Measurements from ENCODE around the gene CXCL5. TPM values are rescaled to one million over a fixed set of nuclear protein-coding genes. Genes with fewer than 3 reads are reported as not detected.
"Not testable (repeated sequence)": the region's sequence is repeated elsewhere in the genome, so short reads cannot be mapped to it uniquely, and the experiment has no call there.

The CXCL5 gene
- total RNA-seq, 2 experiments from 2014 or later = not detected

DNA sequence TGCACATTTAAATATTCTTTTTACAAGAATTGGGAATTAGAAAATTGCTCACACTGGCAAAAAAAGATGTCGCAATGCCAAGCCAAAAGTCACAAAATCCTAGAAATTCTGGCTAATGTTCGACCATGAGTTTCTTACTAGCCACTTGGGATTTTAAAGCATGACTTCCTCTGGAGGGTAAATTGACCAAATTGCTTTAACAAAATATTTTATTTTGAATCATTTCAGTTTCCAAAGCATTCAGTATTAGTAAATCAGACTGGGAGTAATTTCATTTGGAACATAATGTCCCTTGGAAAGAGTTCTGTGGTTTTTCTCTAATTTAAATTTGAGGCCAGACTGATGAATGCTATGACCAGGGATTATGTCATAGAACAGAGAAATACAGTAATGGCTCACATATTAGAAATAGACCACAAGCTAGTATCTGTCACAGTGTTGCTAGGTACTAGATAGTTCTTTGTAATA lies 7.6 kb upstream of the CXCL5 start:
- H3K36me3 Mint-ChIP-seq = no peaks in the 10 kb centered on the region
- no peak overlapping the region for H3K27ac Mint-ChIP-seq
- no peak for DNase-seq
- intact Hi-C loops (cut with micrococcal nuclease) = no loop called here
- no peak overlapping the region for H3K4me3 Mint-ChIP-seq
- ChIA-PET CTCF (no interaction called here), POLR2A (no interaction called here)
- no peaks in the 10 kb centered on the region for H3K4me1 Mint-ChIP-seq (ENCODE audit: low read depth)
- peaks cover 2% of the 10 kb centered on the region for H3K27me3 Mint-ChIP-seq
- peaks cover 4% of the 10 kb centered on the region for H3K9me3 Mint-ChIP-seq

DNA sequence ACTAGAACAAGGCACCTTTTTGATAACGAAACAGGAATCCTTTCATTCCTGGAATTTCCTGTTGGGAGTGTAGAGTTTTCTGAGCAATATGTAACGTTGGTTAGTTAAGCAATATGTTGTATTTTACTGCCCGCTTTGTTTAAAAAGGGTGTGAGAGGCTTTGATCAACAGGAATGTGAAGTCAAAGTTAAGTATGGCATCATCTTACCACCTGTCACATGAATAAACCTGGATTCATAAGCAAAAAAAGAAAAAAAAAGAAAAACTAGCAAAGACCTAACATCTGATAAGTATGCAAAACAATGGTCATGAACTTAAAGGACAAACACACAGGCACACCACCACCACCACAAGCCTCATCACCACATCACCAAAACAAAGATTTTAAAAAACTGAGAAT lies 7.1 kb upstream of the CXCL5 start:
- DNase-seq = no peak
- Mint-ChIP-seq H3K9me3 (peaks cover 4% of the 10 kb centered on the region), H3K27me3 (peaks cover 2% of the 10 kb centered on the region), H3K27ac (no peak overlapping the region), H3K4me1 (ENCODE audit: low read depth) (no peaks in the 10 kb centered on the region), H3K36me3 (no peaks in the 10 kb centered on the region), H3K4me3 (no peak overlapping the region)
- intact Hi-C loops (cut with micrococcal nuclease) = no loop called here
- ChIA-PET CTCF (no interaction called here), POLR2A (no interaction called here)

DNA sequence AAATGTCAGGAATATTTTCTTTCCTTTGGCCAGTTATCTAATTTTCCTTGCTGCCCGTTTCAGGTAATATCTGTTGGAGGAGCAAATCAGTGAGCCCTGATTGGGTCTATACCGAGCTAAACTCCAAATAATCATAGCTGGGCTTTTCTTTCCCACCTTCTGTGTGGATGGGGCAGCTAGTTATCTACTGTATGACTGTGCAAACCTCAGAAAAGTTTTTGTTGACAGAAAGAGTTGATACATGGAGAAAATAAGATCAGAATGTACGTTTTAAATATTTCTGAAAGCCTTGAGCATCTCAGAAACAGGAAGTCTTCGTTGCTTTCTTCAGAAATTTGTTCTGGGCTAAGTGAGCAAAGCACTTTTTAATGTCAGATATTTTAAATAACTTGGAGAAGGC lies 6.2 kb upstream of the CXCL5 start:
- Mint-ChIP-seq H3K4me3 (no peak overlapping the region), H3K36me3 (no peaks in the 10 kb centered on the region), H3K4me1 (ENCODE audit: low read depth) (no peaks in the 10 kb centered on the region), H3K27ac (no peak overlapping the region), H3K9me3 (peaks cover 4% of the 10 kb centered on the region), H3K27me3 (peaks cover 2% of the 10 kb centered on the region)
- intact Hi-C loops (cut with micrococcal nuclease) = no loop called here
- CTCF ChIA-PET = no interaction called here
- POLR2A ChIA-PET = no interaction called here
- no peak for DNase-seq

DNA sequence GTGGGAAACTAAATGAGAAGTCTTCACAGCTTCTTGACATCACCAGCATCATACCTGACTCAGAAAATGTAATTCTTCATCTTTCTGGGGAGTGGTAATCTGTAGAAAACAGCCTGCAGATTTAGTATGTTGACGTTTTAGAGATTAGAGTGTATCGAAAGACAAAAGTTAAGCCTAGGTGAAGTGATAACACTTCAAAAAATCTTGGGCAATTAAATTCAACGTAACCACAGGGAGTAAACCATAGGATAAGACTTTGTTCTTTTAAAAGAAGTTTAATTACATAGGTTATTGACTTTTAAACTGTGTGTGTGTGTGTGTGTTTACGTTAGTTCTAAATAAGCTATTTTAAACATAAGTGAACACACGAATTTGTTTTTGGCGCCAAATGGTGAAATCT lies 1.8 kb upstream of the CXCL5 start:
- H3K36me3 Mint-ChIP-seq = no peaks in the 10 kb centered on the region
- intact Hi-C loops (cut with micrococcal nuclease) = no loop called here
- H3K27ac Mint-ChIP-seq = no peak overlapping the region
- H3K27me3 Mint-ChIP-seq = peaks cover 7% of the 10 kb centered on the region
- ChIA-PET POLR2A (no interaction called here), CTCF (no interaction called here)
- H3K9me3 Mint-ChIP-seq = peaks cover 4% of the 10 kb centered on the region
- H3K4me3 Mint-ChIP-seq = no peak overlapping the region
- no peaks in the 10 kb centered on the region for H3K4me1 Mint-ChIP-seq (ENCODE audit: low read depth)
- DNase-seq = no peak

DNA sequence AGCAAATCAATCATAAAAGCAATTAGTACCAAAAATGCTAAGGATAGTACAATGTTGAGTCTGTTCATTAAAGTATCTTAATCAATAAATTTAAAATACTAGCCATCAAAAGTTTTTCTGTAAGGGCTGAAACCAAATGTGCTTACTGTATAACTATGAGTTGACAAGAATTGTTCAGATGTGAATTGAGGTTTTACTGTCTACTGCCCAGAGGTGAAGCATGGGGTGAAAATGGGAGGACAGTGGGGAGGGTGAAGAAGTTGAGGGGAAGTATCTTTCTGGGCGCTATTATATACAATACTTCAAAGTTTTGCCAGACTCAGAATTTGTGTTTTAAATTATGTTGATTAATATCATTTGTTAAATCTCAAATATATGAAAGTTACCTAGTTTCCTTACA lies 6.4 kb downstream of the CXCL5 start:
- no peak overlapping the region for H3K4me3 Mint-ChIP-seq
- H3K27me3 Mint-ChIP-seq = no peaks in the 10 kb centered on the region
- POLR2A ChIA-PET = no interaction called here
- no peak overlapping the region for H3K27ac Mint-ChIP-seq
- intact Hi-C loops (cut with micrococcal nuclease) = no loop called here
- no peaks in the 10 kb centered on the region for H3K4me1 Mint-ChIP-seq (ENCODE audit: low read depth)
- no peak for DNase-seq
- CTCF ChIA-PET = no interaction called here
- no peaks in the 10 kb centered on the region for H3K9me3 Mint-ChIP-seq
- H3K36me3 Mint-ChIP-seq = no peaks in the 10 kb centered on the region

DNA sequence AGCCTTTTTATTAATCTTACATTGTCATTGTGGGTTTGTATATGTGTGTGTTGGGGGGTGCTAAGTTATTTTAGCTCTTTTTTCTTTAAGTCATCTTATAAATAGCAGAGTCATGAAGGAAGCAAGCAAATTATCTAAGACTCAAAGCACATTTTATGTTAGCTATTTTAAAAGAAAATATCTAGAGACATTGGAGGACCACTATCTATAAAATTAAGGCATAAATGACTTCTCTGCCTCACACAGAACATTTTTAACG lies 6.8 kb downstream of the CXCL5 start:
- intact Hi-C loops (cut with micrococcal nuclease) = no loop called here
- H3K4me1 Mint-ChIP-seq (ENCODE audit: low read depth) = no peaks in the 10 kb centered on the region
- H3K4me3 Mint-ChIP-seq = no peak overlapping the region
- H3K27ac Mint-ChIP-seq = no peak overlapping the region
- H3K27me3 Mint-ChIP-seq = no peaks in the 10 kb centered on the region
- ChIA-PET POLR2A (no interaction called here), CTCF (no interaction called here)
- DNase-seq = no peak
- no peaks in the 10 kb centered on the region for H3K9me3 Mint-ChIP-seq
- no peaks in the 10 kb centered on the region for H3K36me3 Mint-ChIP-seq

DNA sequence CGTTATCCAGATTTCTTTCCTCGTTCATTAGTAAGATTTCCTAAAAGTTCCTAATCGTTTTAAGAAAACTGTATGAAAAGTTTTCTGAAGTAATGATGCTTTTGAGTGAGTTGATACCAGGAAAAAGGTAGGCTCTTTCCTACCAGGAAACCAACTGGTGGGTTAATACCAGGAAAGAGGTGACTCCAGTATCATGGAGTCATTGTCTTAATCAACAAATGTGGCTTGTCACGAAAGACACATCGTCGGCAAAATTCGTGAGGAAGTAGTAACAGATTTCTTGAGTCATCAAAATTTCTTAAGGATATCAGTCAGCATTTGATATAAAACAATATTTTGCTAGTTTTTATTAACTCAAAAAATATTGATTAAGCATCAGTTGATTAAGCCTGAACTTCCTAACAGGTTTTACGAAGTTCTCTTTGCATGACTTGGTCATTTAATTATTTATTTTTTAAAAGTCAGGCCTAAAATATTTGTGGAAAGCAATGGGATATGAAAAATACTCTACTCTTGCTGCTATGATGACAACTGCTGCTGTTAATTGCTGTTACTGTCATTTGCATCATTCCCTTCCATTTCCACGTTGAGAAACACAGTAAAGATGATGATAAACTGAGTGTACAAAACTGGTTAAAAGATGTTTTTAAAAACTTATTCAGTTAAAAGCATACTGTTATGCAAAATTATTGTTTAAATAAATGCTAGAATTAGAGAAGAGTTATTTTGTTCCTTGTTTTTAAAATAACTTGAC lies 7.3 kb downstream of the CXCL5 start:
- Mint-ChIP-seq H3K36me3 (no peaks in the 10 kb centered on the region), H3K27ac (no peak overlapping the region), H3K4me3 (no peak overlapping the region), H3K4me1 (ENCODE audit: low read depth) (no peaks in the 10 kb centered on the region), H3K9me3 (no peaks in the 10 kb centered on the region), H3K27me3 (no peaks in the 10 kb centered on the region)
- CTCF ChIA-PET = no interaction called here
- DNase-seq = no peak
- intact Hi-C loops (cut with micrococcal nuclease) = no loop called here
- POLR2A ChIA-PET = no interaction called here

DNA sequence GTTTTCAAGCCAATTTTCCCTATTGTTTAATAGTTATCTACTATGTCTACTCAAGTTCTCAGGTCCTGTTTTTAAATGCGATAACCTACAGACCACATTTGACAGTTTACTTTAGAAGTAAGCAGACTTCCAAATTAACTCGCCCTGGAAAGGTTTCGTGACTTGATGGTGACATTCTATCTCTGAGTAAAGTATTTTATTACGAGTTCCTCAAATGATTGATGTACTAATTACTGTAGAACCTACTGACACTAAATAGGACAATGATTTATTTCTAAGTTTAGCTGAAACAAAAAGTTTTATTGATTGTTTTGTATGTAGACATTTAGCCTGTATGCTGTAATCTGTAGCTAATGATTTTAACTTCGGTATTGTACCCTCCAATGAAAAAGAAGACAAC lies 8.5 kb downstream of the CXCL5 start:
- H3K9me3 Mint-ChIP-seq = no peaks in the 10 kb centered on the region
- DNase-seq = no peak
- no peaks in the 10 kb centered on the region for H3K4me1 Mint-ChIP-seq (ENCODE audit: low read depth)
- ChIA-PET CTCF (no interaction called here), POLR2A (no interaction called here)
- no peak overlapping the region for H3K27ac Mint-ChIP-seq
- no peaks in the 10 kb centered on the region for H3K36me3 Mint-ChIP-seq
- H3K27me3 Mint-ChIP-seq = no peaks in the 10 kb centered on the region
- intact Hi-C loops (cut with micrococcal nuclease) = no loop called here
- H3K4me3 Mint-ChIP-seq = no peak overlapping the region

DNA sequence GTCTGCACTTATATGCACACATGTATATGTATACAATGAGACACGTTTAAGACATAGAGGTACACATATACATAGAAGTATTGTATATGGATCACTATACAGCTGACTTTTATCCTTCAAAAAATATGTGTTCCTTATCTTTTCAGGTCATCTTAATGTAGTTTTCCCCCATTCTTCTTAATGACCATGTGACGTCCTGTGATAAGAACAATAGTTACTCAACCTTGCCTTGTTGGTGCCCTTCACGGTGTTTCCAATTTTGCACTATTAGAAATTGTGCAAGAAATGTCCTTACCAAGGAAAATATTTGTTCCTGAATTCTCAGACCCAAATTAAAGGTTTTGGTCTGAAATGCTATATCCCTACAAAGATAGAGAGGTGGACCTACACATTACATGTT lies 9.4 kb downstream of the CXCL5 start:
- Mint-ChIP-seq H3K4me1 (ENCODE audit: low read depth) (no peaks in the 10 kb centered on the region), H3K9me3 (no peaks in the 10 kb centered on the region), H3K36me3 (no peaks in the 10 kb centered on the region), H3K4me3 (no peak overlapping the region), H3K27ac (no peak overlapping the region), H3K27me3 (no peaks in the 10 kb centered on the region)
- CTCF ChIA-PET = no interaction called here
- intact Hi-C loops (cut with micrococcal nuclease) = no loop called here
- POLR2A ChIA-PET = no interaction called here
- DNase-seq = no peak

DNA sequence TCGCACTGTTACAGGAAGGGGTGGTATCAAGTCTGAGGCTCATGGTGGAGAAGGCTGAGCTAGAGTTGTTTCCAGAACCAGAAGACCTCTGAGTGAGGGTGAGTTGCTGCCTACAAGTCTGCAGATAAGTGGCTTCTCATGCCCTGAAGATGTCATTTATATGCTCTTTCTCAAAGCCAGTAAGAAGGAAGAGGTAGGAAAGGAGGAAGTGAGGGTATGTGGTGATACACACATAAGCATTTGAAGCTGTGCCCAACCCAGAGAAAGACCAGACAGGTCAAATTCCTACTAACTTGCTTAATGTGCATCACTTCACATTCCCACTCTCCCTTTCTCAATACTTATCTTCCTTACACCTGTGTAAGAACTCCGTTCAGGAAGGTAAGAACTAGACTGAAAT lies 10.4 kb downstream of the CXCL5 start, which contains the start of gene PPBP:
Gene PPBP (minus strand): TSS at position 130 of the 400 bp plus-strand sequence. CDS start 87 bp downstream, at position 43.
- H3K36me3 Mint-ChIP-seq = no peaks in the 10 kb centered on the region
- no peaks in the 10 kb centered on the region for H3K27me3 Mint-ChIP-seq
- CTCF ChIA-PET = no interaction called here
- no peaks in the 10 kb centered on the region for H3K9me3 Mint-ChIP-seq
- no peak for DNase-seq
- no peaks in the 10 kb centered on the region for H3K4me1 Mint-ChIP-seq (ENCODE audit: low read depth)
- no peak within 1 kb of the TSS for H3K27ac Mint-ChIP-seq
- H3K4me3 Mint-ChIP-seq = no peak within 1 kb of the TSS
- POLR2A ChIA-PET = no interaction called here
- intact Hi-C loops (cut with micrococcal nuclease) = no loop called here

DNA sequence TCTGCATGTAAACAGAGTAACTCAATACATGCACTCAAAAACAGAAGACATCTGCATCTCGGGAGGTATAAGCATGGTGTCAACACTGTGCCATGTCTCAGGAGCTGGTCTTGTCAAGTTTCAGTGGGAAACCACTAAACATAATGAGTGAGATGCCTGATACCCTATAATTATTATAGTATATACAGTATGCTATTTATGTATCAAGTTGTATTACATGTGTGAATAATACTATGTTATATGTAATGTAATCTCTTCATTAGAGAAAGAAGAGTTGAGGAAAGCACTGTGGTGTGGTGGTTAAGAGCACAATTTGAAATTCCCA lies 13.0 kb downstream of the CXCL5 start:
- Mint-ChIP-seq H3K9me3 (no peaks in the 10 kb centered on the region), H3K27ac (no peak overlapping the region)
- intact Hi-C loops (cut with micrococcal nuclease) = no loop called here

DNA sequence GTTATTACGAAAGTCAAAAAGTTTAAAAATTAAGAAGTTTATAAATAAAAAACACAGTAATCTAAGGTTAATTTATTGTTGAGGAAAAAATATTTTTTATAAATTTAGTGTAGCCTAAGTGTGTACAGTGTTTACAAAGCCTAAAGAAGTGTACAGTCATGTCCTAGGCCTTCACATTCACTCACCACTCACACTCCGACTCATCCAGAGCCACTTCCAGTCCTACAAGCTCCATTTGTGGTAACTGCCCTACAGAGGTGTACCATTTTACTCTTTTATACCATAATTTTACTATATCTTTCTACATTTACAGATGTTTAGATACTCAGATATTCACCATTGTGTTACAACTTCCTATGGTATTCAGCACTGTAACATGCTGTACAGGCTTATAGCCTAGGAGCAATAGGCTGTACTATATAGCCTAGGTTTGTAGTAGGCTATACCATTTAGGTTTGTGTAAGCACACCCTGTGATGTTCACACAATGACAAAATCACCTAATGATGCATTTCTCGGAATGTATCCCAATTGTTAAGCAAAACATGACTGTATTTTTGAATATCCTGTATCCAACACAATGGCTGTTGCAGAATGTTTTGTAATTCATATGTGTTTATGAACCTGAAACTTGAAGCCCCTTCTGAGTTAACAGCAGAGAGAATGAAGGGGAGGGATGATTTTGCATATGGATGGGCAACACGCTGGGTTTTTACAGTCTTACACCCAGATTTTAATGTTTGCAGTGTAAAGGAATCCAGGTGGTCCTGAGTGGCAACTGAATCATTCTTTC lies 13.5 kb downstream of the CXCL5 start:
- no peaks in the 10 kb centered on the region for H3K4me1 Mint-ChIP-seq (ENCODE audit: low read depth)
- H3K9me3 Mint-ChIP-seq = no peaks in the 10 kb centered on the region
- no peaks in the 10 kb centered on the region for H3K36me3 Mint-ChIP-seq
- POLR2A ChIA-PET = no interaction called here
- CTCF ChIA-PET = no interaction called here
- no peak for DNase-seq
- no peak overlapping the region for H3K27ac Mint-ChIP-seq
- intact Hi-C loops (cut with micrococcal nuclease) = no loop called here
- H3K4me3 Mint-ChIP-seq = no peak overlapping the region
- no peaks in the 10 kb centered on the region for H3K27me3 Mint-ChIP-seq

More for the DNA sequence above, 13.0 kb downstream of the CXCL5 start:
- ChIA-PET CTCF (no interaction called here), POLR2A (no interaction called here)
- no peak for DNase-seq
- no peaks in the 10 kb centered on the region for H3K36me3 Mint-ChIP-seq
- H3K27me3 Mint-ChIP-seq = no peaks in the 10 kb centered on the region
- no peak overlapping the region for H3K4me3 Mint-ChIP-seq
- H3K4me1 Mint-ChIP-seq (ENCODE audit: low read depth) = no peaks in the 10 kb centered on the region

DNA sequence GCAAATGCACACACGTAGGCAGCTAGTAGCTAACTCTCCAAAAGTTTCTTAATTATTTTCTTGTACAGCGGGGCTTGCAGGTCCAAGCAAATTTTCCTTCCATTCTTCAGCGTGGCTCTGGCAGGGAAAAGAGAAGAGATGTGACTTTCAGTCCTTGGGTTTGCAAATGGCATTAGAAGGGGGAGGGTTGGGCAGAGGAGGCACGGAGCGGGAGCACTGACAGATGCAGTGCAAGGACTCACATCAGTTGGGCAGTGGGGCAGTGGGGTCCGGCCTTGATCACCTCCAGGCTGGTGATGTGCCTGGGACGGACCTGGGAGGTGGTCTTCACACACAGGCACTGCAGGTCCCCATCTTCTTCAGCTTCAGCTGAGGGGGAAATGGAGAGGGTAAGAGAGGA lies 17.3 kb downstream of the CXCL5 start:
- POLR2A ChIA-PET; DNase-seq; H3K4me1 Mint-ChIP-seq (ENCODE audit: low read depth); H3K9me3 Mint-ChIP-seq; CTCF ChIA-PET; intact Hi-C loops (cut with micrococcal nuclease); H3K27me3 Mint-ChIP-seq; H3K4me3 Mint-ChIP-seq; H3K27ac Mint-ChIP-seq; H3K36me3 Mint-ChIP-seq: not testable (repeated sequence)
